Measurements from ENCODE around the gene FOXL2. TPM values are rescaled to one million over a fixed set of nuclear protein-coding genes. Genes with fewer than 3 reads are reported as not detected.

The FOXL2 gene
- total RNA-seq, 1 experiment from 2014 or later: not detected

GRCh38 chr3:138940446-138940845 lies 6.5 kb downstream of the FOXL2 start:
- ChIA-PET CTCF (no interaction called here), POLR2A (ENCODE audit: unreplicated experiment) (no interaction called here)
- no peaks in the 10 kb centered on the region for H3K79me2 ChIP-seq (ENCODE audit: low read length)
- intact Hi-C loops (cut with micrococcal nuclease): loop anchor here (10.0 kb wide), 1 partner anchor 274 kb away; no protein-coding TSS in a partner anchor
- H2AFZ ChIP-seq (ENCODE audit: low read length): no peak overlapping the region
- no peaks in the 10 kb centered on the region for H3K9me2 ChIP-seq (replicated peaks; ENCODE audit: low read length)
- H3K27ac ChIP-seq (ENCODE audit: low read length): no peak overlapping the region
- no peak overlapping the region for H3K9ac ChIP-seq (ENCODE audit: low read length)
- no peak for ATAC-seq
- no peaks in the 10 kb centered on the region for H3K36me3 ChIP-seq (ENCODE audit: low read depth, low read length)
- no TSS peak for BruUV-seq (replicated peaks)
- TF ChIP-seq, protein P1, sequence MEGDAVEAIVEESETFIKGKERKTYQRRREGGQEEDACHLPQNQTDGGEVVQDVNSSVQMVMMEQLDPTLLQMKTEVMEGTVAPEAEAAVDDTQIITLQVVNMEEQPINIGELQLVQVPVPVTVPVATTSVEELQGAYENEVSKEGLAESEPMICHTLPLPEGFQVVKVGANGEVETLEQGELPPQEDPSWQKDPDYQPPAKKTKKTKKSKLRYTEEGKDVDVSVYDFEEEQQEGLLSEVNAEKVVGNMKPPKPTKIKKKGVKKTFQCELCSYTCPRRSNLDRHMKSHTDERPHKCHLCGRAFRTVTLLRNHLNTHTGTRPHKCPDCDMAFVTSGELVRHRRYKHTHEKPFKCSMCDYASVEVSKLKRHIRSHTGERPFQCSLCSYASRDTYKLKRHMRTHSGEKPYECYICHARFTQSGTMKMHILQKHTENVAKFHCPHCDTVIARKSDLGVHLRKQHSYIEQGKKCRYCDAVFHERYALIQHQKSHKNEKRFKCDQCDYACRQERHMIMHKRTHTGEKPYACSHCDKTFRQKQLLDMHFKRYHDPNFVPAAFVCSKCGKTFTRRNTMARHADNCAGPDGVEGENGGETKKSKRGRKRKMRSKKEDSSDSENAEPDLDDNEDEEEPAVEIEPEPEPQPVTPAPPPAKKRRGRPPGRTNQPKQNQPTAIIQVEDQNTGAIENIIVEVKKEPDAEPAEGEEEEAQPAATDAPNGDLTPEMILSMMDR (conservative IDR thresholded peaks at IDR 0.05; ENCODE audit: low read depth, low read length): no peak
- TF ChIP-seq EZH2phosphoT487 (IDR thresholded peaks at IDR 0.05; ENCODE audit: borderline replicate concordance, low read length): no peak
- no peak for DNase-seq
- no peaks in the 10 kb centered on the region for H3K27me3 ChIP-seq (ENCODE audit: low read length)
- H3K9me3 ChIP-seq (ENCODE audit: low read length): no peaks in the 10 kb centered on the region
- no peaks in the 10 kb centered on the region for H4K20me1 ChIP-seq (ENCODE audit: low read length)
- H3F3A ChIP-seq (ENCODE audit: low read length, unreplicated experiment): no peaks in the 10 kb centered on the region
- H3K4me3 ChIP-seq (ENCODE audit: low read length): no peak overlapping the region
- H3K4me2 ChIP-seq (ENCODE audit: low read length): no peak overlapping the region
- peaks cover 4% of the 10 kb centered on the region; the same call in 1 of the 2 replicates for H3K4me1 ChIP-seq (ENCODE audit: insufficient read depth, low read length)

DNA sequence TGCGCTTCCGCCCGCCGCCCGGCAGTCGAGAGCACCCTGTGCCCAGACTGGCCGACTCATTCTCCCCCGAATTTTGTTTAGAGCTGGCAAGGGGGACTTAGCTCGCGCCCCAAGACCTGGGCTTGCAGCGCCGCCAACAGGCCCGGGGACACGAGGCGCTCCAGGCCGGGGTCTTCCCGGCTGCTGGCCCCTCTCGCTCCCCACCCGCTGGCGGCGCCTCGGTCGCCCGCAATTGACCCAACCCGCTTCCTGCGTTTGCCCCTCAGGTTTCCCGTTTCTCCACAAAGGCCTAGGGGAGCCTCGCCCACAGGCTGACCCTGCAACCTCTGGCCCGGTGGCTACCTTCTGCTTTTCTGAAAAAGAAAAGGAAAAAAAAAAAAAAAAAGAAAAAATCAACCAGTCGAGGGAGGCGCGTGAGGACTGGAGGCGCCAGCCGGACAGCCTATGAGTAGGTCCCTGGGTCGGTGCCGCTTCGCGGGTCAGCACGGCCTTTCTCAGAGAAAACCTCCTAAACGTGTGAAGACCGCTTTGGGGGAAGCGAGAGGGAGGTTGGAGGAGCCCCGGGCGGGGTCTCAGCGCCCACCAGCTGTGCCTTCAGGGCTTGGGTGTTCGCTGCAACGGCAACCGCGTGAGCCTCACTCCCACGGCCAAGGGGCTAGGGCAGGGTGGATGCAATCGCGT lies 7.2 kb downstream of the FOXL2 start:
- ATAC-seq (no peak), DNase-seq (no peak)
- TF ChIP-seq EZH2phosphoT487 (IDR thresholded peaks at IDR 0.05; ENCODE audit: borderline replicate concordance, low read length): no peak
- TF ChIP-seq, protein P1 (conservative IDR thresholded peaks at IDR 0.05; ENCODE audit: low read depth, low read length): no peak
- TF ChIP-seq EZH2 (IDR thresholded peaks at IDR 0.05; ENCODE audit: low read length, unreplicated experiment): no peak
- no peak overlapping the region for H3K4me2 ChIP-seq (ENCODE audit: low read length)
- no peaks in the 10 kb centered on the region for H3K36me3 ChIP-seq (ENCODE audit: low read depth, low read length)
- no peaks in the 10 kb centered on the region for H3K79me2 ChIP-seq (ENCODE audit: low read length)
- H3K9me3 ChIP-seq (ENCODE audit: low read length): no peaks in the 10 kb centered on the region
- BruUV-seq (replicated peaks): no TSS peak
- CTCF ChIA-PET: no interaction called here
- no peak overlapping the region for H3K27ac ChIP-seq (ENCODE audit: low read length)
- H3K9ac ChIP-seq (ENCODE audit: low read length): no peak overlapping the region
- no peak overlapping the region for H3K4me3 ChIP-seq (ENCODE audit: low read length)
- no peaks in the 10 kb centered on the region for H4K20me1 ChIP-seq (ENCODE audit: low read length)
- no peaks in the 10 kb centered on the region for H3K27me3 ChIP-seq (ENCODE audit: low read length)
- intact Hi-C loops (cut with micrococcal nuclease): loop anchor here (5.0 to 10.0 kb wide), 3 partner anchors 95 to 388 kb away; no protein-coding TSS in a partner anchor
- POLR2A ChIA-PET (ENCODE audit: unreplicated experiment): no interaction called here
- peaks cover 4% of the 10 kb centered on the region; the same call in 1 of the 2 replicates for H3K4me1 ChIP-seq (ENCODE audit: insufficient read depth, low read length)
- H2AFZ ChIP-seq (ENCODE audit: low read length): no peak overlapping the region
- H3K9me2 ChIP-seq (replicated peaks; ENCODE audit: low read length): no peaks in the 10 kb centered on the region
- no peaks in the 10 kb centered on the region for H3F3A ChIP-seq (ENCODE audit: low read length, unreplicated experiment)

- DNase-seq (no peak), ATAC-seq (no peak)
- Histone ChIP-seq H4K20me1 (ENCODE audit: low read length) (no peaks in the 10 kb centered on the region), H3K27ac (ENCODE audit: low read length) (no peak overlapping the region), H3K27me3 (ENCODE audit: low read length) (no peaks in the 10 kb centered on the region), H3K9me2 (replicated peaks; ENCODE audit: low read length) (no peaks in the 10 kb centered on the region), H3K4me3 (ENCODE audit: low read length) (no peak overlapping the region), H3F3A (ENCODE audit: low read length, unreplicated experiment) (no peaks in the 10 kb centered on the region), H3K36me3 (ENCODE audit: low read depth, low read length) (no peaks in the 10 kb centered on the region), H3K4me2 (ENCODE audit: low read length) (no peak overlapping the region), H3K4me1 (ENCODE audit: insufficient read depth, low read length) (peaks cover 4% of the 10 kb centered on the region; the same call in 1 of the 2 replicates), H3K9ac (ENCODE audit: low read length) (no peak overlapping the region), H2AFZ (ENCODE audit: low read length) (no peak overlapping the region), H3K9me3 (ENCODE audit: low read length) (no peaks in the 10 kb centered on the region), H3K79me2 (ENCODE audit: low read length) (no peaks in the 10 kb centered on the region)
- intact Hi-C loops (cut with micrococcal nuclease): loop anchor here (5.0 to 10.0 kb wide), 2 partner anchors 96 to 388 kb away; no protein-coding TSS in a partner anchor
- CTCF ChIA-PET: no interaction called here
- no TSS peak for BruUV-seq (replicated peaks)
- POLR2A ChIA-PET (ENCODE audit: unreplicated experiment): no interaction called here
- TF ChIP-seq EZH2phosphoT487 (IDR thresholded peaks at IDR 0.05; ENCODE audit: borderline replicate concordance, low read length) (no peak), EZH2 (IDR thresholded peaks at IDR 0.05; ENCODE audit: low read length, unreplicated experiment) (no peak)
- TF ChIP-seq, protein P1 (conservative IDR thresholded peaks at IDR 0.05; ENCODE audit: low read depth, low read length): no peak
Measured at GRCh38 chr3:138938877-138939560, 7.9 kb downstream of the FOXL2 start.

All from PC-3 (cell line).